Activated naive CD8-positive, alpha-beta T cell treated with anti-CD3 and anti-CD28 coated beads, Interleukin-2, amount 50 U/mL, for 24 hours (primary cell): ENCODE results near the gene GALNT18.
"Not testable (repeated sequence)": the region's sequence is repeated elsewhere in the genome, so short reads cannot be mapped to it uniquely, and the experiment has no call there.

Experiments
- ATAC-seq: fragments of 150-1000 bp; cut with Tn5 transposase; one replicate; pipeline ENCODE4 v1.10.0; 2021
- DNase-seq: peaks from one replicate; pipeline ENCODE4 v3.0.0; 2021
- H3K27ac Mint-ChIP-seq: one replicate; pipeline ENCODE4 v1.8.0; 2021; ENCODE audit warnings: mild to moderate bottlenecking, mixed read lengths
- H3K27me3 Mint-ChIP-seq: one replicate; pipeline ENCODE4 v1.8.0; 2021; ENCODE audit warnings: mixed read lengths
- H3K36me3 Mint-ChIP-seq: one replicate; pipeline ENCODE4 v1.8.0; 2021; ENCODE audit warnings: low read depth, mixed read lengths
- H3K4me1 Mint-ChIP-seq: one replicate; pipeline ENCODE4 v1.8.0; 2021; ENCODE audit warnings: mixed read lengths
- H3K4me3 Mint-ChIP-seq: one replicate; pipeline ENCODE4 v1.8.0; 2021; ENCODE audit warnings: mild to moderate bottlenecking, moderate library complexity, mixed read lengths
- H3K9me3 Mint-ChIP-seq: one replicate; pipeline ENCODE4 v1.8.0; 2021; ENCODE audit warnings: mixed read lengths

Gene GALNT18

DNA sequence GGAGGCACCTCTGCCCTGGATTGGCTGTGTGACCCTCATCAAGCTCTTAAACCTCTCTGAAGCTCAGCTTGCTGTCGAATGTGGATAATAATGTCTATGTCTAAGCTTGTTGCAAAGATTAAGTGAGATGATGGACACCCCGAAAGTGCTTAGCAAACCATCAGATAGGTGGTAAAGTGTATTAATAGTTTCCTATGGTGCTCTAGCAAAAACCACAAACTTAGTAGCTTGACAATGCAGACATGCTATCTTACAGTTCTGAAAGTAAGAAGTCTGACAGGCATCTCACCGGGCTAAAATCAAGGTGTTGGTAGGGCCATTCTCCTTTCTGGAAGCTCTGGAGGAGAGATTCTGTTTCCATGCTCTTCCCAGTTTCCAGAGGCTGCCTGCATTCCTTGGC, 162.2 kb downstream of the GALNT18 start:
- no peak for ATAC-seq
- Mint-ChIP-seq H3K27me3 (no peaks in the 10 kb centered on the region), H3K27ac (no peak overlapping the region), H3K9me3 (no peaks in the 10 kb centered on the region), H3K4me1 (no peaks in the 10 kb centered on the region), H3K4me3 (no peak overlapping the region), H3K36me3 (no peaks in the 10 kb centered on the region)
- no peak for DNase-seq

DNA sequence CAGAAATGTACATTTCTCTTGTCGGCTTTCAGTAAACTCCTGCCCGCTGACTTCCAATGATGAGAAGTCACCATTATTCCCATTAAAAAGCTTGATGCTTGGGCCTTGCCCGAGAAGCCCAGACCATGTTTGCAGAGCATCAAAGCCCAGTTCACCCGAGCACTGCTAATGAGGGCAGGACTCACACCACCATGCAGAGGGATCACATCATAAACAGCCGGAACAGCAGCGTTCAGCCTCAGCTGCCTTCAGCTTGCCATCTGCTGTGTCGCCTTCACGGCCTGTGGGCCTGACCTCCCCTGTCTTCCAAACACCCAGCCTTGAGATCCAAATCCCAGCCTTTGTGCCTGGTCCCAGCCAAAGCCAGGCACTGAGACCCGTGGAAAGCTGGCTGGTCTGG, 163.3 kb downstream of the GALNT18 start:
- Mint-ChIP-seq H3K4me3 (no peak overlapping the region), H3K27ac (no peak overlapping the region), H3K4me1 (no peaks in the 10 kb centered on the region), H3K27me3 (no peaks in the 10 kb centered on the region), H3K36me3 (no peaks in the 10 kb centered on the region), H3K9me3 (no peaks in the 10 kb centered on the region)
- DNase-seq = no peak
- no peak for ATAC-seq

DNA sequence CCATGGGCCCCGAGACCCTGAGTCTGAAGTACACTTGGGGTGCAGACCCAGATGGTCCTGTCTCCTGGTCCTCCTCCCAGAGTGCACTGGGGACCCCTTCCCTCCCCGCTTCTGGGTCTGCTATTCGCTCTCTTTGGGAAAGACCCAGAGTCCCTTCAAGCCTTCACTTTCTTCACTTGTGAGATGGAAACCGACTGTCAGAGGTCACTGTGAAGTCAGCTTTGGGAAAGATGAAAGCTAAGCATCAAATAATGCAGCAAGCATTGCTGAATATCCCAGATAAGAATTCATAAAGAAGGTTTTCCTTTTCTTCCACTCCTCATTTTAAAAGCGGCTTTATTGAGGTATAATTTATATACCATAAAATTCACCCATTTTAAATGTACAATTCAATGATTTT, 163.8 kb downstream of the GALNT18 start:
- no peak for ATAC-seq
- Mint-ChIP-seq H3K36me3 (no peaks in the 10 kb centered on the region), H3K27me3 (no peaks in the 10 kb centered on the region), H3K4me3 (no peak overlapping the region), H3K4me1 (no peaks in the 10 kb centered on the region), H3K9me3 (no peaks in the 10 kb centered on the region), H3K27ac (no peak overlapping the region)
- DNase-seq = no peak

DNA sequence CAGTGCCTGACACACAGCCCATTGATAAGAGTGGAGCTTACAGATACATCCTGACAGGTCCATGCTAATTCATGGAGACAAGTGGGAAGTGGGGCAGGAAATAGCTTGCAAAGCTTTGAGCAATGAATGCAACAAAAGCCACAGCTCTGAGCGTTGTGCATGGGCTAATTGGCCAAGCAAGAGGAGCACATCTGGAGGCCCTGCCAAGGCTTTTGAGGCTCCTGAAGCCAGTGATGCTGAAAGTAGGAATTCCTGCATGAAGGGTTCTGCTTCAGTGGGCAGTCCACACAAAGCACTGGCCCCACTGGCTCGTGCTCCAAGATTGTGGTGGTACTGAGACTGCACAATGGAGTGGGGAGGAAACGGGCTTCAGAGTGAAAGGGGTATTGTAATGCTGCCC, 164.9 kb downstream of the GALNT18 start:
- H3K4me3 Mint-ChIP-seq = no peak overlapping the region
- H3K4me1 Mint-ChIP-seq = no peaks in the 10 kb centered on the region
- no peaks in the 10 kb centered on the region for H3K9me3 Mint-ChIP-seq
- no peak for ATAC-seq
- H3K27ac Mint-ChIP-seq = no peak overlapping the region
- no peaks in the 10 kb centered on the region for H3K36me3 Mint-ChIP-seq
- no peaks in the 10 kb centered on the region for H3K27me3 Mint-ChIP-seq
- DNase-seq = no peak

DNA sequence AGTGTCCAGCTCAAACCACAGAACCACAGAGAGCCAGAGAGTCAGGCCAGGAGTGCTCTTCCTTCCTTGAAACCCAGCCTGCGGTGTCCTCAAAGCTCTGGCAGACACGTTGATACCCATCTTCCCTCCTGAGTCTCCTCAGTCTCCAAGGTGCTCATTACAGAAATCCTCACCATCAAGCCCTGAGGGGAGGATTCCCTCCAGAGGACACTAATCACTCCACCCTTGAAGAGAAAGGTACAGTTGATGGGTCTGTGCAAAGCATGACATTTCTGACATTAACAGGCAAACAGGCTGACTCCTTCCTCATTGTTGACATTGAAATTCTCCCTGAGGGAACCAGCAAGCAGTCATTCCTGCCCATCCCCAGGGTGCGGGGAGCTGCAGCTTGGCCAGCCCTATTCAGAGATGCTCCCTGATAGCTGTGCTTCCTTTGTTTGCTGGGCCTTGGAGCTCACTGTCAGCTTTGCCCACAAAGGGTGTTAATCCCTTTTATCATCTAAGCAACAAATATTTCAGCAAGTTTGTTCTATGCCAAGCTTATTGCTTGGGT, 167.1 kb downstream of the GALNT18 start:
- no peak for DNase-seq
- Mint-ChIP-seq H3K4me1 (no peaks in the 10 kb centered on the region), H3K27ac (no peak overlapping the region), H3K36me3 (no peaks in the 10 kb centered on the region), H3K9me3 (no peaks in the 10 kb centered on the region), H3K4me3 (no peak overlapping the region), H3K27me3 (no peaks in the 10 kb centered on the region)
- no peak for ATAC-seq

DNA sequence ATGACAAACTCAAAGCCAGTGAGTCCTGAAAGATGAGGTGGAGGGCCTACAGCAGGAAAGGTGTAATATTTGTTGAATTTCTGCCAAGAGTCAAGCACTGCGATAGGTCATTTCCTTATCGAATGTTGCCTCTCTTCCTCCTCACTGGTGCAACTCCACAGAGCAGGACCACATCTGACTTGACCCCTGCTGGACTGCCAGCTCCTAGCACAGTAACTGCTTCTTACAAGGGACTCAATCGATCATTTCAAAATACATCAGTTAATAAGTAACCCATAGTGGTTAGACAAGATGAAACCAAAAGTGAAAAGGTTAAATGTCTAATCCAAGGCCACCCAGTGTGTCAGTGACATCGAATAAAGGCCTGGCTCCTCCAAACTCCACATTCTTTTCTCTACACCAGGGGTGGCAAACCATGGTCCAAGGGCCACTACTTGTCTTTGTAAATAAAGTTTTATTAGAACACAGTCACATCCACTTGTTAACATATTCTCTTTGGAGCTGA, 170.3 kb downstream of the GALNT18 start:
- Mint-ChIP-seq H3K4me3 (no peak overlapping the region), H3K36me3 (peaks cover 3% of the 10 kb centered on the region), H3K4me1 (no peaks in the 10 kb centered on the region), H3K27me3 (no peaks in the 10 kb centered on the region), H3K27ac (no peak overlapping the region), H3K9me3 (no peaks in the 10 kb centered on the region)
- ATAC-seq (peak; percentile 22), DNase-seq (no peak)

DNA sequence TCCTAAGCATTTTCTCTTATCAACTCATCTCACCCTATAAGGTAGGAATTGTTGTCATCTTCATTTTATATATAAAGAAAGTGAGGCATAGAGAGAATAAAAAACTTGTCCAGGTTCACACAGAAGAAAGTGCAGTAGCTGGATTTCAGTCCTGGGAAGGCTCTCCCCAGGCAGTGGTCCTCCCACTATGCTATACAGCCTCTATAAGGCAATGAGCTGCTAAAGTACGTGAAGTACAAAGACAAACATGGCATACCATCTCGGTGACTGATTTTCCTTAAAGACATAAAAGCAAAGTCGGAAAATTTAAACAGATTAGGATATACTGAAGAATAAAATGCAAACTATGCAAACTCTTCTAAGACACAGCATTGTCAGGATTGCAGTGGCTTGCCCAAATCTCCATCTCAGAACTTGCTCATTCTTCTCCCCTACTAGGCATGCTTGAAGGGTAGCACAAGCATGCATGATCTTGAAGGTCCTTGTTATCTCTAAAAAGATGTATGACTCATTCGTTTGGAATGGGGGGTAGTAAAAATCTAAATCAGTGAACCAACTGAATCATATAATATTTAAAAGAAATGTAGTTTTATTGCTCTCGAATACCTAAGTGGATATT, 171.0 kb downstream of the GALNT18 start:
- peaks cover 3% of the 10 kb centered on the region for H3K36me3 Mint-ChIP-seq
- H3K4me1 Mint-ChIP-seq = no peaks in the 10 kb centered on the region
- ATAC-seq (no peak), DNase-seq (no peak)
- H3K9me3 Mint-ChIP-seq = no peaks in the 10 kb centered on the region
- H3K27me3 Mint-ChIP-seq = no peaks in the 10 kb centered on the region
- no peak overlapping the region for H3K4me3 Mint-ChIP-seq
- H3K27ac Mint-ChIP-seq = no peak overlapping the region

DNA sequence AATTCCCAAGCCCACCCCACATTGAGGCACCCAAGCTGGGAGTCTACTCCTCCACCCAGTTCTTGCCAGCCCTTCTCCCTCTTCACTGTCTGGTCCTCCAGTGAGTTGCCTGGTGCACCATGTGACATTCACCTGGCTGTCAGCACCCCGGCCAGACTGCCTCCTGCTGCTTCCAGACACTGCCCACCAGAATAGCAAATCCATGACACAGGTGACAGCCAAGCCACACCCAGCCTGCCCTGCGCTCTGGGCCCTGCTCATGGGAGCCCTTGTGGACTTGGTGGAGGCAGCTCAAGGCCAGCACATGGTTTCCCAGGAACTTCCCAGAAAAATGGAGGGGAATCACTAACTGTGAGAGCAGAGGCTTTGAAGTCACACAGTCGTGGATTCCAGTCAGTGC, 172.5 kb downstream of the GALNT18 start:
- no peak overlapping the region for H3K27ac Mint-ChIP-seq
- no peak for ATAC-seq
- DNase-seq = no peak
- no peaks in the 10 kb centered on the region for H3K9me3 Mint-ChIP-seq
- no peaks in the 10 kb centered on the region for H3K27me3 Mint-ChIP-seq
- H3K4me3 Mint-ChIP-seq = no peak overlapping the region
- H3K36me3 Mint-ChIP-seq = peaks cover 3% of the 10 kb centered on the region
- no peaks in the 10 kb centered on the region for H3K4me1 Mint-ChIP-seq

DNA sequence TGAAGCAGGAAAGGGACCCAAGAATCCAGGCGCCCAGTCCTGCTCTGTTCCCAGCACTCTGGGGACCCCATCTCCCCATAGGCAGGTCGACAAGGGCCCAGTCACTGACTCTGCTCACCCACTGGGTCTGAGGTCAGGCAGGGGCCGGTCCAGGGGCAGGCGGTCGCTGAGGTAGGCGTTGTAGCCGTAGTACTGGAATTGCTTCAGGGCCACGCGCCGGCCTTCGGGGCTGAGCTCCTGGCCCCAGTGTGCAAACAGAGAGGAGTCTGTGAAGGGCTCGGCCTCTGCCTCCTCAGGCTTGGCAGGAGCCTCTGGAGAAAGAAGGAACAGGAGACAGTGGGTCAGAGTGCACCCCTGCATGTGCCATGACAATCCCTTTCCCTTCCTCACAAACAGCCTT, 173.2 kb downstream of the GALNT18 start:
- H3K4me1 Mint-ChIP-seq = no peaks in the 10 kb centered on the region
- no peaks in the 10 kb centered on the region for H3K27me3 Mint-ChIP-seq
- no peak overlapping the region for H3K4me3 Mint-ChIP-seq
- no peak for ATAC-seq
- DNase-seq = no peak
- H3K27ac Mint-ChIP-seq = no peak overlapping the region
- H3K36me3 Mint-ChIP-seq = peaks cover 3% of the 10 kb centered on the region
- no peaks in the 10 kb centered on the region for H3K9me3 Mint-ChIP-seq

DNA sequence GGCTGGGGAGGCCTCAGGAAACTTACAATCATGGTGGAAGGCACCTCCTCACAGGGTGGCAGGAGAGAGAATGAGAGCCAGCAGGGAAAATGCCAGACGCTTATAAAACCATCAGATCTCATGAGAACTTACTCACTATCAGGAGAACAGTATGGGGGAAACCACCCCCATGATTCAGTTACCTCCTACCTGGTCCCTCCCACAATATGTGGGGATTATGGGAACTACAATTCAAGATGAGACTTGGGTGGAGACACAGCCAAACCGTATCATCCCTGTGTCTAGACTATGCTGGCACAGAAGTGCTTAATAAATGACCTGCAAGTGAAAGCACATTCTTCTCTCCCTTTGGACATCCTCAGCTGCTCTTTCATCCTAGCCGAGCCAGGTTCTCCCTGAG, 174.2 kb downstream of the GALNT18 start:
- H3K4me1 Mint-ChIP-seq, H3K4me3 Mint-ChIP-seq, H3K36me3 Mint-ChIP-seq, ATAC-seq, H3K27ac Mint-ChIP-seq, H3K9me3 Mint-ChIP-seq, DNase-seq, H3K27me3 Mint-ChIP-seq: not testable (repeated sequence)

DNA sequence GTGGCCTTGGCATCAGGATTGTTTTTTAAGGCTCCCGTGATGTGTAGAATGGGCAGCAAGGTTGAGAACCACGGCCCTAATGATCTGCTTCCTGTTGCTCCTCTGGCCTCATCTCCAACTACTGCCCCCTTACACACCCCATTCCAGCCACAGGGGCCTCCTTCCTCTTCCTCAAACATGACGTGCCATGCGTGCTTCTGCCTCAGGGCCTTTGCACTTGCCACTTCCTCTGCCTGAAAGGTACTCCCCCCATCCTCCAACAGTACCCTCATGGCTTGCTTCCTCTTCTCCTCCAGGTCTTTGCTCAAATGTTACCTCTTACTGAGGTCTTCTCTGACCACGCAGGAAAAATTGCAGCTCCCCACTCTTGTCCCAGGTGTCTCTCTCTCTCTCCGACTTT, 174.8 kb downstream of the GALNT18 start:
- ATAC-seq (no peak), DNase-seq (no peak)
- Mint-ChIP-seq H3K4me1 (no peaks in the 10 kb centered on the region), H3K36me3 (peaks cover 3% of the 10 kb centered on the region), H3K27ac (no peak overlapping the region), H3K27me3 (no peaks in the 10 kb centered on the region), H3K4me3 (no peak overlapping the region), H3K9me3 (no peaks in the 10 kb centered on the region)

DNA sequence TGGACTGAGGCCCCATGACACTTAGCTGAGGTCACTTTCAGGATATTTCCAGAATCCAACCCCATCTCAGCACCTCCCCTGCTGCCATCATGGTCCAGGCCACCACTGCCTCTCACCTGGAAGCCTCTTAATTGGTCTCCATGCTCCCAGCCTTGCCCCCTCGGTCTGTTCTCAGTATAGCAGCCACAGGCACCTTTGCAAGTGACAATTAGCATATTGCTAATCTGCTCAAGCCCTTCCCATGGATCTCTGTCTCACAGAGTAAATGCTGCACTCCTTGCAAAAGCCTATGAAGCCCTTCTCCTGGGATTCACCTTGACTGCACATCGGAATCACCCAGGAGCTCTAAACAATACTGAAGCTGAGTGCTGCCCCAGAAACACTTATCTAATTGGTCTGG, 175.2 kb downstream of the GALNT18 start:
- Mint-ChIP-seq H3K27ac (no peak overlapping the region), H3K27me3 (no peaks in the 10 kb centered on the region), H3K9me3 (no peaks in the 10 kb centered on the region), H3K4me1 (no peaks in the 10 kb centered on the region), H3K36me3 (peaks cover 3% of the 10 kb centered on the region), H3K4me3 (no peak overlapping the region)
- no peak for ATAC-seq
- no peak for DNase-seq

DNA sequence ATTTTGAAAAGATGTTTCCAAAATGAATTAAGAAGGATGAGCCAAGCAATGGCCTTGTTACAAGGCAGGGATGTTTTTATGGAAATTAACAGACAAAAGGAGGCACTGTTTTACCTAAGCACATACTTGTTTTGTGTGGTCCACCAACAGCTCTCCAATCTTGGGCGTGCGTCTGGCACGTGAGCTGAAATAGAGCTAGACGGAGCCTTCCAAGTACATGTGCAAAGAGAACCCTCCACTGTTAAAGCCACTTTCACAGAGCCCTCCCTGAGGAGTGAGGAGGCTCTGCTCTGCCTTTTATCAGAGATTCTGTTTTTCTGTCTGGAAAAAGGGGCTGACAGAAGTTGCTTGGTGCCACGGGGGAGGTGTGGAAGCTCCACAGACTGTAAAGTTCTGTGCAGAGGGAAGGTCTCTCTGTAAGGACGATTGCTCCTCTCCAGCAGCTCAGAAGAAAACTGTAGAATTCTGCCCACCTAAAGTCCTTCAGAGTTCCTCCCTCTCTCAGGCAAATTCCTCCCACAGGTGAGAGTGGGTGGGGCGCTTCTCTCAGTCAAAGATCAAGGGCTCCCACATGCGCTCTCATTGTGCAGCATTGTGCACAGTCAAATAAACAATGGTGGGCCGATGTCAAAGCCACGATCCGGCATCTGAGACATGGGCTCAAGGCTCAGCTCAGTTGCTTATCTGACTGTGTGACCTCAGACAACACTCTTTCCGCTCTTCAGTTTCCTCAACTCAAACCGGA, 176.2 kb downstream of the GALNT18 start:
- ATAC-seq (no peak), DNase-seq (no peak)
- Mint-ChIP-seq H3K4me3 (no peak overlapping the region), H3K36me3 (peaks cover 3% of the 10 kb centered on the region), H3K9me3 (no peaks in the 10 kb centered on the region), H3K27me3 (no peaks in the 10 kb centered on the region), H3K4me1 (no peaks in the 10 kb centered on the region), H3K27ac (no peak overlapping the region)

DNA sequence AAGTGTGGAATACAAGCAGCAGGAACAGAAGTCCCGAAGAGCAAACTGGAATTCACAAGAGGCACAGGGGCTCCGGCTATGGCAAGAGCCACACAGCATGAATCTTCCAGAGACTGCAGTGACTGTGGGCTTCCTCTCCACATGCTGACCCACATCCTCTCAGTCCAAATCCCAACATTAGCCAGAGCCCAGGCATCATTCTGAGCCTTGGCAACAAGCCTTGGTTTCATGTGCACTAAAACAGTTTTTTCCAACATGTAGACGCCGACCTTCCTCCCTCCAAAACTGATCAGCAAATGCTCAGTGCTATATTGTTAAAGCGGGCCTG, 177.0 kb downstream of the GALNT18 start:
- no peak for DNase-seq
- Mint-ChIP-seq H3K4me3 (no peak overlapping the region), H3K27me3 (no peaks in the 10 kb centered on the region), H3K27ac (no peak overlapping the region), H3K4me1 (no peaks in the 10 kb centered on the region), H3K36me3 (peaks cover 3% of the 10 kb centered on the region), H3K9me3 (no peaks in the 10 kb centered on the region)
- ATAC-seq = no peak

DNA sequence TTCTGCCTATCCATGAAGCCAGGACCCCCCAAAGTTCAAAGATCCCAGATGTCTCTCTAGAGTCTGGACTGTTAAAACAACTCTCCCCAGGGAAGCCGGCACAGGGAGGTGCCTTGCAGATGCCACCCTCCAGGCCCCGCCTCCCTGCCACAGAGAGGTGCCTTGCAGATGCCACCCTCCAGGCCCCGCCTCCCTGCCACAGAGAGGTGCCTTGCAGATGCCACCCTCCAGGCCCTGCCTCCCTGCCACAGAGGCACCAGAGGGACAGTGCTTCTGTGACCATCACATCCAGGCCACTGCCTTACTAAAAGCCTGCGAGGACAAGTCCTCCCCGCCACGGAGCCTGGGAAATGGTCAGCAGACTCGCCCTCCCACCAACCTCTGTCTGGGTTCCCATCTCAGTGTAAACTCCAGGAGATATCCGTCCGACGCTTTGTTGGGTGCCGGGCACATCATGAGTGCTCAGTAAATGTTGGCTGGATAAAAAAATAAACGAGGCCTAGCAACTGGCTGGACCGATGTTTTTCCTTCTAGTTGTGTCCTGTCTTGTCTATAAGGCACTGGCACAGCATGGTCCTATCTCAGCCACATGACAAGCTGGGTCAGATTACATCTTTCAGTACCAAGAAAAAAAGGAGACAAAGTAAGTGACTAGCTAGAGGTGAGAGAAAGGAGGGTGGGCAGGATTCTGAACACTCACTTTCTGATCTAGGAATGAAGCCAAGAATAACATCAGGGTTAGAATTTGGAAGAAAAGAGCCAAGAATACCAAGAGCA, 177.6 kb downstream of the GALNT18 start:
- Mint-ChIP-seq H3K27ac (no peak overlapping the region), H3K27me3 (no peaks in the 10 kb centered on the region), H3K4me1 (no peaks in the 10 kb centered on the region), H3K4me3 (no peak overlapping the region), H3K9me3 (no peaks in the 10 kb centered on the region), H3K36me3 (peaks cover 3% of the 10 kb centered on the region)
- no peak for DNase-seq
- ATAC-seq = no peak
